Endodermal cell (in vitro differentiated cells): Measurements from ENCODE around the gene PLPP3. TPM values are rescaled to one million over a fixed set of nuclear protein-coding genes. Genes with fewer than 3 reads are reported as not detected.

Source experiments
- DNase-seq: peaks from one replicate; pipeline ENCODE4 v3.0.0-alpha.2; 2017
- H3K27ac ChIP-seq: 2 replicates; pipeline ENCODE4 v1.5.1; 2013; ENCODE audit warnings: mild to moderate bottlenecking, low read depth, low read length, moderate library complexity
- H3K27me3 ChIP-seq: 2 replicates; pipeline ENCODE4 v1.6.1; 2013; ENCODE audit warnings: mild to moderate bottlenecking, low read length, moderate library complexity; ENCODE audit not compliant: insufficient read depth, control insufficient read depth, poor library complexity, severe bottlenecking
- H3K36me3 ChIP-seq: 2 replicates; pipeline ENCODE4 v1.7.0; 2013; ENCODE audit warnings: mild to moderate bottlenecking, low read length, moderate library complexity; ENCODE audit not compliant: control insufficient read depth, insufficient read depth
- H3K4me1 ChIP-seq: one replicate; pipeline ENCODE4 v1.7.0; 2013; ENCODE audit warnings: low read length; ENCODE audit not compliant: control insufficient read depth, insufficient read depth
- H3K4me3 ChIP-seq: 2 replicates; pipeline ENCODE4 v1.5.1; 2013; ENCODE audit warnings: mild to moderate bottlenecking, low read length, moderate library complexity
- H3K9ac ChIP-seq: 2 replicates; pipeline ENCODE4 v1.6.1; 2013; ENCODE audit warnings: mild to moderate bottlenecking, low read length, moderate library complexity; ENCODE audit not compliant: poor library complexity, severe bottlenecking; ENCODE audit errors: extremely low read depth
- H3K9me3 ChIP-seq: 2 replicates; pipeline ENCODE4 v1.6.1; 2013; ENCODE audit warnings: mild to moderate bottlenecking, low read length, moderate library complexity; ENCODE audit not compliant: control insufficient read depth
- H3K27ac Mint-ChIP-seq: 2 replicates; pipeline ENCODE4 v1.8.0; 2020; ENCODE audit warnings: mixed read lengths
- H3K27me3 Mint-ChIP-seq: 2 replicates; pipeline ENCODE4 v1.8.0; 2021; ENCODE audit warnings: mild to moderate bottlenecking, mixed read lengths; ENCODE audit not compliant: insufficient read depth
- H3K36me3 Mint-ChIP-seq: 2 replicates; pipeline ENCODE4 v1.8.0; 2020; ENCODE audit warnings: low read depth, mixed read lengths
- H3K4me1 Mint-ChIP-seq: 2 replicates; pipeline ENCODE4 v1.8.0; 2020; ENCODE audit warnings: mixed read lengths
- H3K4me3 Mint-ChIP-seq: 2 replicates; pipeline ENCODE4 v1.8.0; 2020; ENCODE audit warnings: mild to moderate bottlenecking, moderate library complexity, mixed read lengths
- H3K9me3 Mint-ChIP-seq: 2 replicates; pipeline ENCODE4 v1.8.0; 2020; ENCODE audit warnings: mild to moderate bottlenecking, mixed read lengths
- CTCF ChIP-seq: fragments of 200-600 bp; sonication (generic); conservative IDR thresholded peaks from 2 replicates; pipeline ENCODE4 v1.5.0; 2021; ENCODE audit warnings: antibody characterized with exemption, mild to moderate bottlenecking
- WGBS, 2 experiments: methylation state at CpG; one replicate each; pipeline versions ENCODE4 v1.1.5 to v1.1.7; 2013; ENCODE audit warnings: missing lambda C conversion rate in 2 of 2, mixed read lengths in 1 of 2; ENCODE audit not compliant: insufficient coverage in 1 of 2, insufficient read length in 1 of 2; 5-methylcytosine and 5-hydroxymethylcytosine counted together
- total RNA-seq, 2 donors: library from RNA; stranded (reverse); fragmentation: NEBNext Ultra II Directional in 1 of 2; extraction: Animal tissue kit (Norgen Biotek cat#: 25700) in 1 of 2; gene quantifications; 2 replicates in 1 of 2; 3 replicates in 1 of 2; pipeline ENCODE4 v1.2.1, GENCODE V29; 2021

PLPP3 gene
- total RNA-seq, 2 donors from 2014 or later, result 39.2 to 55.2 TPM

GRCh38 chr1:56537660-56538059 lies 41.7 kb downstream of the PLPP3 start:
- Mint-ChIP-seq H3K9me3 (no peaks in the 10 kb centered on the region), H3K27me3 (no peaks in the 10 kb centered on the region), H3K36me3 (peaks cover 64% of the 10 kb centered on the region), H3K27ac (no peak overlapping the region), H3K4me1 (peaks cover 64% of the 10 kb centered on the region), H3K4me3 (no peak overlapping the region)
- no peaks in the 10 kb centered on the region for H3K4me1 ChIP-seq
- no peak for DNase-seq
- no peak overlapping the region for H3K27ac ChIP-seq
- peaks cover 10% of the 10 kb centered on the region for H3K36me3 ChIP-seq
- H3K9me3 ChIP-seq, result no peaks in the 10 kb centered on the region
- no peak for TF ChIP-seq CTCF
- no peaks in the 10 kb centered on the region for H3K27me3 ChIP-seq
- H3K9ac ChIP-seq, result no peak overlapping the region
- 59% methylated on average over 1 of the region's 1 CpG; no CpG with 5 or more reads in 1 of the 2 experiments for WGBS, 2 experiments
- H3K4me3 ChIP-seq, result no peak overlapping the region

GRCh38 chr1:56535939-56536338 lies 43.4 kb downstream of the PLPP3 start:
- WGBS, 2 experiments, result 90 to 98% methylated on average over 4 of the region's 4 CpGs
- H3K9me3 Mint-ChIP-seq, result no peaks in the 10 kb centered on the region
- Histone ChIP-seq H3K9me3 (no peaks in the 10 kb centered on the region), H3K4me1 (peaks cover 5% of the 10 kb centered on the region), H3K27ac (peak overlapping the region; percentile 52), H3K9ac (no peak overlapping the region), H3K4me3 (no peak overlapping the region), H3K36me3 (peaks cover 10% of the 10 kb centered on the region), H3K27me3 (no peaks in the 10 kb centered on the region)
- peaks cover 49% of the 10 kb centered on the region for H3K36me3 Mint-ChIP-seq
- no peak for DNase-seq
- H3K27me3 Mint-ChIP-seq, result no peaks in the 10 kb centered on the region
- H3K27ac Mint-ChIP-seq, result peak overlapping the region; percentile 65
- TF ChIP-seq CTCF, result no peak
- H3K4me1 Mint-ChIP-seq, result peaks cover 59% of the 10 kb centered on the region
- H3K4me3 Mint-ChIP-seq, result no peak overlapping the region

GRCh38 chr1:56535362-56535761 lies 44.0 kb downstream of the PLPP3 start:
- peaks cover 10% of the 10 kb centered on the region for H3K36me3 ChIP-seq
- H3K4me1 Mint-ChIP-seq, result peaks cover 59% of the 10 kb centered on the region
- no peak overlapping the region for H3K4me3 ChIP-seq
- WGBS, 2 experiments, result 91% methylated on average over 2 of the region's 2 CpGs; no CpG with 5 or more reads in 1 of the 2 experiments
- peak; percentile 62 for DNase-seq
- H3K4me1 ChIP-seq, result peaks cover 5% of the 10 kb centered on the region
- peak overlapping the region; percentile 65 for H3K27ac Mint-ChIP-seq
- H3K9ac ChIP-seq, result no peak overlapping the region
- H3K27me3 ChIP-seq, result no peaks in the 10 kb centered on the region
- H3K4me3 Mint-ChIP-seq, result no peak overlapping the region
- TF ChIP-seq CTCF, result no peak
- no peaks in the 10 kb centered on the region for H3K27me3 Mint-ChIP-seq
- no peaks in the 10 kb centered on the region for H3K9me3 ChIP-seq
- H3K27ac ChIP-seq, result no peak overlapping the region
- peaks cover 45% of the 10 kb centered on the region for H3K36me3 Mint-ChIP-seq
- no peaks in the 10 kb centered on the region for H3K9me3 Mint-ChIP-seq
